Measurements from ENCODE around the gene ACIN1.

DNA sequence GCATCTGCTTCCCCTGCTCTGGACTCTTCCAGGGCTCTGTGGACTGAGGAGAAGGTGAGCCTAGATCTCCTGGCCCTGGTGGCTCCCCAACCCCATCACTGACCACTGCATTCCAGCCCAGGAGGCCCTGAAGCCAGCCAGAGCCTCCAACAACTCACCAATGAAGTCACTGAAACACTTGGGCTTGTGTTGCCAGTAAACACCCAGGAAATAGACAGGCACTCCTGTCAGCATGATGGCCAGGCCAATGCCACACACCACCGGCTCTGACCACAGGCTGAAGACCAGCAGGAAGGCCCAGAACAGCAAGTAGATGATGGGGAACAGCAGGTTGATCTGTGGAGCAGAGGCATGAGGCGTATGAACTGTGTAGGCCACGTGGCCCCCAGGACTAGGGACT, 32.9 kb upstream of the ACIN1 start:
- TF ChIP-seq POLR2A (IDR thresholded peaks at IDR 0.05) = no peak
- TF ChIP-seq, protein P1, sequence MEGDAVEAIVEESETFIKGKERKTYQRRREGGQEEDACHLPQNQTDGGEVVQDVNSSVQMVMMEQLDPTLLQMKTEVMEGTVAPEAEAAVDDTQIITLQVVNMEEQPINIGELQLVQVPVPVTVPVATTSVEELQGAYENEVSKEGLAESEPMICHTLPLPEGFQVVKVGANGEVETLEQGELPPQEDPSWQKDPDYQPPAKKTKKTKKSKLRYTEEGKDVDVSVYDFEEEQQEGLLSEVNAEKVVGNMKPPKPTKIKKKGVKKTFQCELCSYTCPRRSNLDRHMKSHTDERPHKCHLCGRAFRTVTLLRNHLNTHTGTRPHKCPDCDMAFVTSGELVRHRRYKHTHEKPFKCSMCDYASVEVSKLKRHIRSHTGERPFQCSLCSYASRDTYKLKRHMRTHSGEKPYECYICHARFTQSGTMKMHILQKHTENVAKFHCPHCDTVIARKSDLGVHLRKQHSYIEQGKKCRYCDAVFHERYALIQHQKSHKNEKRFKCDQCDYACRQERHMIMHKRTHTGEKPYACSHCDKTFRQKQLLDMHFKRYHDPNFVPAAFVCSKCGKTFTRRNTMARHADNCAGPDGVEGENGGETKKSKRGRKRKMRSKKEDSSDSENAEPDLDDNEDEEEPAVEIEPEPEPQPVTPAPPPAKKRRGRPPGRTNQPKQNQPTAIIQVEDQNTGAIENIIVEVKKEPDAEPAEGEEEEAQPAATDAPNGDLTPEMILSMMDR (IDR thresholded peaks at IDR 0.05 in 8 of 11, conservative IDR thresholded peaks at IDR 0.05 in 3 of 11) = no peak
- no peak for TF ChIP-seq POLR2AphosphoS5 (IDR thresholded peaks at IDR 0.05)

All from spleen (tissue), 7 donors.